H1 (cell line): ENCODE results near the gene MED12L.

Source experiments
- CEBPB ChIP-seq: IDR thresholded peaks from 2 replicates; pipeline ENCODE4 v1.6.1; 2012; ENCODE audit warnings: low read depth, low read length
- JUND ChIP-seq: IDR thresholded peaks from 2 replicates; pipeline ENCODE4 v1.6.1; 2011; ENCODE audit warnings: mild to moderate bottlenecking, improper control_type of control experiment, low read length
- TEAD4 ChIP-seq: IDR thresholded peaks from 2 replicates; pipeline ENCODE4 v1.6.1; 2012; ENCODE audit warnings: low read depth, low read length, inconsistent platforms, mixed read lengths
- YY1 ChIP-seq: IDR thresholded peaks from 2 replicates; pipeline ENCODE4 v1.6.1; 2011; ENCODE audit warnings: low read depth, mild to moderate bottlenecking, low read length
- TF ChIP-seq, protein P1 (sequence below), 3 experiments: IDR thresholded peaks; 1 replicate in 2 of 3; 2 replicates in 1 of 3; pipeline versions ENCODE4 v1.5.1 to v1.6.1; 2011; ENCODE audit warnings: low read length in 3 of 3, mild to moderate bottlenecking in 3 of 3, inconsistent platforms in 2 of 3, low read depth in 1 of 3, moderate library complexity in 1 of 3; ENCODE audit not compliant: insufficient read depth in 1 of 3; ENCODE audit errors: control extremely low read depth in 1 of 3

DNA sequence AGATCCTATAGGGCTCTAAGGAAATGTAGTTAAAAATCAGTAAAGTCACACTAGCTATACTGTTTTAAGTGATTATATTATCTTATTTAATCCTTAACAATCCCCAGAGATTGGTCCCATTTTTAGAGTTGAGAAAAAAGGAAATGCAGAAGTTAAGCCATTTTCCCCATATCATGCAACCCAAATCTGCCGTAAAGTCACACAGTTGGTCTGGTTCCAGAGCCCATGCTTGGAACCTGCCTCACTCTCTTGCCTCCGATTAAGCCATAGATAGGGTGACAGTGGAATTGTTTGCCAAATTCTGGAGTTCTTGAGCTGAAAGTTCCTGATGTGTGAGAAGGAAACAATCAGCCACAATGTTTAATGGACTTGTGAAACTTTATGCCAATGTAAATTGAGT, 246.2 kb downstream of the MED12L start:
- TF ChIP-seq, protein P1, sequence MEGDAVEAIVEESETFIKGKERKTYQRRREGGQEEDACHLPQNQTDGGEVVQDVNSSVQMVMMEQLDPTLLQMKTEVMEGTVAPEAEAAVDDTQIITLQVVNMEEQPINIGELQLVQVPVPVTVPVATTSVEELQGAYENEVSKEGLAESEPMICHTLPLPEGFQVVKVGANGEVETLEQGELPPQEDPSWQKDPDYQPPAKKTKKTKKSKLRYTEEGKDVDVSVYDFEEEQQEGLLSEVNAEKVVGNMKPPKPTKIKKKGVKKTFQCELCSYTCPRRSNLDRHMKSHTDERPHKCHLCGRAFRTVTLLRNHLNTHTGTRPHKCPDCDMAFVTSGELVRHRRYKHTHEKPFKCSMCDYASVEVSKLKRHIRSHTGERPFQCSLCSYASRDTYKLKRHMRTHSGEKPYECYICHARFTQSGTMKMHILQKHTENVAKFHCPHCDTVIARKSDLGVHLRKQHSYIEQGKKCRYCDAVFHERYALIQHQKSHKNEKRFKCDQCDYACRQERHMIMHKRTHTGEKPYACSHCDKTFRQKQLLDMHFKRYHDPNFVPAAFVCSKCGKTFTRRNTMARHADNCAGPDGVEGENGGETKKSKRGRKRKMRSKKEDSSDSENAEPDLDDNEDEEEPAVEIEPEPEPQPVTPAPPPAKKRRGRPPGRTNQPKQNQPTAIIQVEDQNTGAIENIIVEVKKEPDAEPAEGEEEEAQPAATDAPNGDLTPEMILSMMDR (IDR thresholded peaks at IDR 0.05; ENCODE audit: control extremely low read depth in 1 of 3, insufficient read depth in 1 of 3, low read depth in 1 of 3, low read length in 3 of 3): no peak
- TF ChIP-seq TEAD4 (no peak), YY1 (no peak), CEBPB (no peak), JUND (no peak)
